ENCODE measurements around the gene ARFRP1.

ARFRP1 gene

GRCh38 chr20:63743210-63743970 lies 35.6 kb upstream of the ARFRP1 start:
- no peak for DNase-seq

DNA sequence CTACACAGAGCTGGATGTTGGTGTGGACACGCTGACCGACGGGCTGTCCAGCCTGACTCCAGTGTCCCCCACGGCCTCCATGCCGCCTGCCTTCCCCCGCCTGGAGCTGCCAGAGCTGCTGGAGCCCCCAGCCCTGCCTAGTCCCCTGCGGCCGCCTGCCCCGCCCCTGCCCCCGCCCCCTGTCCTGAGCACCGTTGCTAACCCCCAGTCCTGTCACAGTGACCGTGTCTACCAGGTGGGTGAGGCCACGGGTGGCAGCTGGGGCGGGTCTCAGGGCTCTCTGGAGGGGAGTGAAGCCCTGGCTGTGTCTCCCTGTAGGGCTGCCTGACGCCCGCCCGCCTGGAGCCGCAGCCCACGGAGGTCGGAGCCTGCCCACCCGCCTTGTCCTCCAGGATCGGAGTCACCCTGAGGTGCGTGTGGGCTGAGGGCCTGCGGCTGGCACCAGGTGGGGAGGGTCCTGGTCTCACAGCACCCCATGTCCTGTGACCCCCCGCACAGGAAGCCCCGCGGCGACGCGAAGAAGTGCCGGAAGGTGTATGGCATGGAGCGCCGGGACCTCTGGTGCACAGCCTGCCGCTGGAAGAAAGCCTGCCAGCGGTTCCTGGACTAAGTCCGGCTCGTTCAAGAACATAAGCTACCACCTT lies 34.7 kb upstream of the ARFRP1 start:
- DNase-seq = no peak

DNA sequence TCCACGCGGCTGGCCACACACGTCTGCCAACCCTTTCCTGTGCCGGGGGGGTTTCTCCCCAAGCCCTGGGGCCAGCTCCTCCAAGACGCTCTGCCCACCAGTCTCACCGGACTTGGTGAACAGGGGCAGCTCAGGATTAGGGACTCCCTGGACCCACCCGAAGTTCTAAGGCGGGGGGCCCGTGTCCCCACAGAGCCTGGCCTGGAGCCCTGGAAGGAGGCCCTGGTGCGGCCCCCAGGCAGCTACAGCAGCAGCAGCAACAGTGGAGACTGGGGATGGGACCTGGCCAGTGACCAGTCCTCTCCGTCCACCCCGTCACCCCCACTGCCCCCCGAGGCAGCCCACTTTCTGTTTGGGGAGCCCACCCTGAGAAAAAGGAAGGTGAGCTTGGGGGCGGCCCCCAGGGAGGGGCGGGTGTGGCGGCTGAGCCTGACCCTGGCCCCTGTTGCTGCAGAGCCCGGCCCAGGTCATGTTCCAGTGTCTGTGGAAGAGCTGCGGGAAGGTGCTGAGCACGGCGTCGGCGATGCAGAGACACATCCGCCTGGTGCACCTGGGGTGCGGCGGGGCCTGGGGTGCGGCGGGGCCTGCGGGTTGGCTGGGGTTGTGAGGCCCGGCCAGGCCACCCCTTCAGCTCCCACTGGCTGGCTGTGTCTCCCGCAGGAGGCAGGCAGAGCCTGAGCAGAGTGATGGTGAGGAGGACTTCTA lies 34.1 kb upstream of the ARFRP1 start:
- no peak for DNase-seq

DNA sequence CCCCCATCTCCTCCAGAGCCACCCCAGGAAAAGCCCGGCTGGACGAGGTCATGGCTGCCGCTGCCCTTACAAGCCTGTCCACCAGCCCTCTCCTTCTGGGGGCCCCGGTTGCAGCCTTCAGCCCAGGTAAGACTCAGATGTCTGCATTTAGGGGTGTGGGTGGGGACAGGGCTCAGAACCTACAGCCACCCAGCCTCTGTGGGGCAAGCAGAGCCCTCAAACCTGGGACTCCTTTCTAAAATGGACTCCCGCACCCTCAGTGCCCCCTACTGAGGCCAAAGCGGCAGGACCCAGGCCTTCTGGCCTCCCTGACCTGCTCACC lies 33.5 kb upstream of the ARFRP1 start:
- no peak for DNase-seq

- DNase-seq = peak; percentile 46 to 83
Measured at GRCh38 chr20:63740627-63741353, 33.0 kb upstream of the ARFRP1 start.

DNA sequence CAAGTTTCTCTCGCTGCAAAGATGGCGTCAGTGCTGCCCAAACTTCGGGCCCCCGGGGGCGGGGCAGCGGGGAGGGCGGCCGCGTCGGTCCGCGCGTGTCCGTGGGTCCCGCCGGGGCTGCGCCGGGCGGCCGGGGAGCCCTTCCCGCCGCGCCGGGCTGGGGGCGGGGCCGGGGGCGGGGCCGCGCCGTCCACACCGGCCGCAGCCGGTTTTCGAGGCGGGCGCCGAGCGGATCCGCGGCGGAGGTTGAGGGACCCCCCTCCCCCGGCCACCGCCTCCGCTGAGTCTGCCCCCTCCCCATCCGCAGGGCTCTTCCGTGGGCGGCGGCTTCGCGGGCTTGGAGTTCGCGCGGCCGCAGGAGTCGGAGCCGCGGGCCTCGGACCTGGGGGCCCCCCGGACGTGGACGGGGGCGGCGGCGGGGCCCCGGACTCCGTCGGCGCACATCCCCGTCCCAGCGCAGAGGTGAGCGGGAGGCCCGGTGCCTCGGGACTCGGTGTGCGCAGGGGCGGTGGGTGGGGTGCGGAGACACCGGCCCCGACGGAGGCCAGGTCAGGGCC lies 32.4 kb upstream of the ARFRP1 start:
- peak in 1 of 2 experiments; percentile 33 for DNase-seq

DNA sequence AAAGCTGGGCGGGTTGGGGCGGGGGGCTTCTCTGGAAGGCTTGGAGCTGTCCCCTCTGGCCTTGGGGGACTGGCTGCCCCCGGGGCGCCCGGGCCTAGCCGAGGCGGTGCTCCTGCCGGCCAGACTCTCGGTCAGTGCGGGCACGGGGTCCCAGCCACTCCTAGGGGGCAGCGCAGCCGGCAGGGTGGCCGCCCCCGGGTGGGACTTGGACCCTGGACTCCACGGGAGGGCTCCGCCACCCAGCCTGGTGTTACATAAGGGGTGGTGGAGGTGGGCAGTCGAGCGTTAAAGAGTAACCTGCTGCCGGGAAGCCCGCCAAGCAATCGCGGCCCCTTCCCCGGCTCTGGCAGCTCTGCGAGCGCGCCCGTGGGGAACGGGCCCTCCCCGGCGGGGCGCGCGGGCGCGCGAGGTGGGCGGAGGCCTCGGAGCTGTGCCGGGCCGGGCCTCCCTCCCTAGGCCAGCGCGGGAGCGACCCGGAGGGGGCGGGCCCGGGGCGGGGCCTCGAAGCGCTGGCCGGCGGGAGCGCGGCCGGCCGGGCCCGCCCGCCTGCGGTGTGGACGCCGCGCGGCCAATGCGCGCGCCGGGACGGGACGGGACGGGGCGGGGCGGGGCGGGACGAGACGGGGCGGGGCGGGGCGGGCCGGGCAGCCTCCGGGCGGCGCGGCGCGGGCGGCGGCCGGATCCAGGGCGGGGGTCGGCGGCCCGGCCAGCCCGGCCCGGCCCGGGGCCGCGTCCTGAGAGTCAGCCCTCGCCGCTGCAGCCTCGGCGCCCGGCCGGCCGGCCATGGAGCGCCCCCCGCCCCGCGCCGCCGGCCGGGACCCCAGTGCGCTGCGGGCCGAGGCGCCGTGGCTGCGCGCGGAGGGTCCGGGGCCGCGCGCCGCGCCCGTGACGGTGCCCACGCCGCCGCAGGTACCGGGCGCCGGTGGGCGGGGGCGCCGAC lies 31.6 kb upstream of the ARFRP1 start, which contains the start of gene SLC2A4RG:
Gene SLC2A4RG (plus strand): TSS at position 647 of the 940 bp plus-strand sequence. CDS start 137 bp downstream, at position 784.
- peak; percentile 51 to 60 for DNase-seq

GRCh38 chr20:63738687-63739129 lies 30.9 kb upstream of the ARFRP1 start:
- DNase-seq = no peak

GRCh38 chr20:63737945-63738686 lies 30.3 kb upstream of the ARFRP1 start:
- DNase-seq = no peak

DNA sequence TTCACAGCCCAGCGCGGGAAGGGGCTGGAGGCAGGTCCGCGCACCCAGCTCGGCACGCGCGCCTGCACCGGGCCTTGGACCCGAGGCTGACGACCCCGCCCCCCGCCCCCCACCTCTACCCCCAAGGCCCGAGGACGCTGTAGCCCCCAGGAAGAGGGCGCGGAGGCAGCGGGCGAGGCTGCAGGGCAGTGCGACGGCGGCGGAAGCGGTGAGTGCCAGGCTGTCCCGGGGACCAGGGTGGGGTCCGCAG lies 29.8 kb upstream of the ARFRP1 start:
- DNase-seq = no peak

DNA sequence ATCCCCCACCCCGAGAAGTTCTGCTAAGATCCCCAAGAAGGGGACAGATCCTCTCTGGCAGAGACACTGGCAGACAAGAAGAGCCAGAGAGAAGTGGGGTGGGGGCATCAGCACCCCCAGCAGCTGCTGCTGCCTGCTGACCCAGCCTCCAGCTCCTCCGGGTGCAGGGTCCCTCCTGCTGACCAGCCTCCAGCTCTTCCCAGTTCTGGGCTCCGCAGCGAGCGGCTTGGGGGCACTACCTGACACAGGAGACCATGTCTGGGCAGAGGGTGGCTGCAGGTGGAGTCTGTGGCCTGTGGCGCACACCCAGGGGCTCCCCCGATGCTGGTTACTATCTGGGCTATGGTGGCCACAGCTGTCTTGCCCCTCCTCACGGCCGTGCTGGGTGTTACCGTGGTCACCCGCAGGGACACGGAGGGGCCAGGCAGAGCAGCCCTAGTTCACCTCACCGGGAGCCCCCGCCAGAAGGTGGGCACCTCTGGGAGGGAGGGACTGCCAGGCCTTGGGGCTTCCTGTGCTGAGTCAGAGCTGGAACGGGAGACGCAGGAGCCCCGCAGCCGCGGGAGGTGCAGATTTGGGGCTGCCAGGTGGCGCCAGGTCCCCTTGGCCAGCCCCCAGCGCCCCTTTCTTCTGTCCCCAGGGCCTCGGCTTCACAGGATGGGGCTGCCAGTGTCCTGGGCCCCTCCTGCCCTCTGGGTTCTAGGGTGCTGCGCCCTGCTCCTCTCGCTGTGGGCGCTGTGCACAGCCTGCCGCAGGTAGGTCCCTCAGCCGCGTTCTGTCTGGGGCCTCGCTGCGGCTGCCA lies 29.3 kb upstream of the ARFRP1 start:
- no peak for DNase-seq

GRCh38 chr20:63735859-63736718 lies 28.3 kb upstream of the ARFRP1 start, which contains the start of gene LIME1:
LIME1 (plus strand) TSS chr20:63736664; CDS start chr20:63737550, 886 bp downstream.
- DNase-seq = no peak

- DNase-seq = no peak
Measured at GRCh38 chr20:63734946-63735858, 27.4 kb upstream of the ARFRP1 start.

DNA sequence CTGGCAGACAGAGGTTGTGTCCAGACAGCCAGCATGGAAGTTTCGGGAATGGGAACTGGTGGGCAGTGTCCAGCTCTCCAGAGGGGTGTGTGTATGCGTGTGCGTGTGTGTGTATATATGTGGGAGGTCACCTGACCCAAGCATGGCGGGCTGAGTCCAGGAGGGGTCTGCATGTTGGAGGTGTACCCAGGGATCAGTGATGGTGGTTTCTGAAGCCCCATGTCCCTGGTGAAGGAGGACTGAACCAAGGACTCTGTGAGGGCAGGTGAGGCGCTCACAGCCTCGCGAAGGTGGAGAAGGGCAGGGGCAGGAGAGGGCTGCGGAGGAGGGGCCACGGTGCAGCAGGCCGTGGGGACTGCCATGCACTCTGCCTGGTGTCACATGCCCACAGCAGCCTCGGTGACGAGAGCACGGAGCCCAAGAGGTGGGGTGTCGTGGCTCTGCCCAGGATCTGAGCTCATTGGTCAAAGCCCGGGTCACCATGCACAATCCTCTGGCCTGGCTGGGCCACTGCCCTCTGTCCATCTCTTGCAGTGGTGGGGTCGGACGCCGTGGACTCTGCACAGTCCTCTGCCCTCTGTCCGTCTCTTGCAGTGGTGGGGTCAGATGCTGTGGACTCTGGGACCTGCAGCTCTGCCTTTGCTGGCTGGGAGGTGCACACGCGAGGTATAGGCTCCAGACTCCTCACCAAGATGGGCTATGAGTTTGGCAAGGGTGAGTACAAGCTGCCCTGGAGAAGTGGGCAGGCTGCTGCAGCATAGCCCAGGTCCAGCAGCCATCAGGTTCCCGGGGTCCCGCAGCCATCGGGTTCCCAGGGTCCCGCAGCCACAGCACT lies 26.6 kb upstream of the ARFRP1 start:
- DNase-seq = no peak

DNA sequence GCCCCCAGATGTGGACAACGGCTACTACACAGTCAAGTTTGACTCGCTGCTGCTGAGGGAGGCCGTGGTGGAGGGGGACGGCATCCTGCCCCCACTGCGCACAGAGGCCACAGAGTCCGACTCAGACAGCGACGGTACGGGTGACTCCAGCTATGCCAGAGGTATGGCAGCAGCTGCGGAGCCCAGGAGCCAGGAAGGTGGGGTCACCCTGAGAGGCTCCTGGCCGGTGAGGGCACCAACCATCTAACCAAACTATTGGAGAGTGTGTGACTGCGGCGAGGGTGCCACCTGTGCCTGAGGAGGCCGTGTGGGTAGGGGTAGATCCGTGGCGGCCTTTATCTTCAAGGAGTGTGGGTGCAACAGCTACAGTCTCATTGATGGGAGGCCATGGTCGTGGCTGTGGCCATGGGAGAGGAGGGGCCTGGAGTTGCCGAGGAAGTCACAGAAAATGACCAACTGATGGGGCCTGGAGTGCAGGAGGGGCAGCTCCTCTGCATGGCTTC lies 25.9 kb upstream of the ARFRP1 start:
- no peak for DNase-seq

DNA sequence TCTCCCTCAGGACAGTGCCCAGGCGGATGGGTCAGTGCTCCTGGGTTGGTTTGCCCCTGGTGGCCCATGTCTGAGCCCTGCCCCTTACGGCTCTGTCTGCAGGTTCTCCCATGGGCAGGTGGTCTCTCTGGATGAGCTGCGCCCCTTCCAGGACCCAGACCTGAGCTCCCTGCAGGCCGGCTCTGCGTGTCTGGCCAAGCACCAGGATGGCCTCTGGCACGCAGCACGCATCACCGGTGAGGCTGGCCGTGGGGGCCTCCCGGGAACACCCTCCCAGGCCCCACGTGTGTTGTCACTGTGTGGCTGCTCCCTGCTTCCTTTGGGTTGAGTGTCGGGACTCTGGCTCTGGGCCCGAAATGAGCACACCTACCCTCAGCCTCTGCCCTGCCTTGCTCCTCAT lies 25.3 kb upstream of the ARFRP1 start:
- no peak for DNase-seq
